B cell (primary cell): Measurements from ENCODE around the gene FARP1. TPM values are rescaled to one million over a fixed set of nuclear protein-coding genes. Genes with fewer than 3 reads are reported as not detected.

Experiments used
- ATAC-seq: fragments of 200-7000 bp; cut with Tn5 transposase; one replicate; pipeline ENCODE4 v1.10.0; 2021; ENCODE audit warnings: low read depth, mild to moderate bottlenecking, moderate number of reproducible peaks, moderate library complexity
- CTCF ChIA-PET: fragments of 350-600 bp; sonication (Branson Sonifier 250); formaldehyde crosslinking; loops from one replicate; lab custom pipeline; 2021; ENCODE audit warnings: antibody characterized with exemption, inconsistent platforms; lab: Charles Lee
- POLR2A ChIA-PET: fragments of 350-600 bp; sonication (Branson Sonifier 250); formaldehyde crosslinking; loops from one replicate; lab custom pipeline; 2021; ENCODE audit warnings: antibody characterized with exemption; lab: Charles Lee
- DNase-seq: peaks from one replicate; pipeline ENCODE4 v3.0.0; 2013
- H2AFZ ChIP-seq: 2 replicates; pipeline ENCODE4 v1.6.1; 2012; ENCODE audit warnings: mild to moderate bottlenecking, low read depth, low read length; ENCODE audit not compliant: insufficient read depth, poor library complexity, severe bottlenecking
- H3K27ac ChIP-seq, 2 donors: 1 replicate in 1 of 2; 2 replicates in 1 of 2; pipeline ENCODE4 v1.5.1; 2012 to 2013; ENCODE audit warnings: low read length in 2 of 2, mild to moderate bottlenecking in 2 of 2, moderate library complexity in 1 of 2
- H3K27me3 ChIP-seq, 4 experiments: fragments of 200-600 bp in 1 of 4; sonication (generic) in 1 of 4; replicated peaks in 1 of 4; 1 replicate in 2 of 4; 2 replicates in 2 of 4; pipeline versions ENCODE4 v1.6.1 to v1.7.0; 2013 to 2016; ENCODE audit warnings: low read length in 3 of 4, mild to moderate bottlenecking in 2 of 4, mixed read lengths in 1 of 4, moderate library complexity in 1 of 4; ENCODE audit not compliant: insufficient read depth in 4 of 4, control insufficient read depth in 3 of 4; ENCODE audit errors: control extremely low read depth in 1 of 4
- H3K36me3 ChIP-seq, 2 experiments: replicated peaks in 1 of 2; 1 replicate in 1 of 2; 2 replicates in 1 of 2; pipeline versions ENCODE4 v1.6.1 to v1.7.1; 2013; ENCODE audit warnings: low read length in 1 of 2; ENCODE audit not compliant: insufficient read depth in 2 of 2, control insufficient read depth in 1 of 2; ENCODE audit errors: control extremely low read depth in 1 of 2, extremely low read depth in 1 of 2
- H3K4me1 ChIP-seq, 2 donors: fragments of 200-600 bp in 1 of 2; sonication (generic) in 1 of 2; 1 replicate in 1 of 2; 2 replicates in 1 of 2; pipeline versions ENCODE4 v1.5.1 to v1.6.1; 2013 to 2017; ENCODE audit warnings: low read length in 2 of 2; ENCODE audit not compliant: control insufficient read depth in 2 of 2, insufficient read depth in 2 of 2
- H3K4me2 ChIP-seq: replicated peaks from 2 replicates; pipeline ENCODE3; 2012; ENCODE audit warnings: mild to moderate bottlenecking, low read depth, low read length; ENCODE audit not compliant: poor library complexity, severe bottlenecking
- H3K4me3 ChIP-seq, 5 experiments: fragments of 200-600 bp in 1 of 5; sonication (generic) in 1 of 5; 1 replicate in 3 of 5; 2 replicates in 2 of 5; pipeline versions ENCODE4 v1.5.1 to v1.7.0; 2011 to 2016; ENCODE audit warnings: low read length in 4 of 5, mild to moderate bottlenecking in 4 of 5, low read depth in 2 of 5, control low read depth in 1 of 5, moderate library complexity in 1 of 5; ENCODE audit not compliant: insufficient read depth in 1 of 5; ENCODE audit errors: control extremely low read depth in 1 of 5, extremely low read depth in 1 of 5
- H3K79me2 ChIP-seq: fragments of 200-600 bp; sonication (generic); one replicate; pipeline ENCODE4 v1.6.0; 2016; ENCODE audit warnings: low read length; ENCODE audit not compliant: control insufficient read depth, insufficient read depth
- H3K9ac ChIP-seq: fragments of 200-600 bp; sonication (generic); 2 replicates; pipeline ENCODE4 v1.6.1; 2017; ENCODE audit warnings: mild to moderate bottlenecking, low read length, moderate library complexity
- H3K9me3 ChIP-seq, 3 donors: one replicate each; pipeline versions ENCODE4 v1.6.1 to v1.7.1; 2013; ENCODE audit warnings: low read length in 2 of 3; ENCODE audit not compliant: control insufficient read depth in 2 of 3, insufficient read depth in 1 of 3; ENCODE audit errors: control extremely low read depth in 1 of 3
- H4K20me1 ChIP-seq: 2 replicates; pipeline ENCODE4 v1.6.0; 2012; ENCODE audit warnings: mild to moderate bottlenecking, low read length; ENCODE audit not compliant: insufficient read depth, control insufficient read depth, poor library complexity, severe bottlenecking
- H3K27ac Mint-ChIP-seq: one replicate; pipeline ENCODE4 v1.8.0; 2021; ENCODE audit warnings: mixed read lengths
- H3K27me3 Mint-ChIP-seq: one replicate; pipeline ENCODE4 v1.8.0; 2021; ENCODE audit warnings: mixed read lengths
- H3K4me1 Mint-ChIP-seq: one replicate; pipeline ENCODE4 v1.8.0; 2021; ENCODE audit warnings: mixed read lengths
- H3K4me3 Mint-ChIP-seq: one replicate; pipeline ENCODE4 v1.8.0; 2021; ENCODE audit warnings: mixed read lengths
- H3K9me3 Mint-ChIP-seq: one replicate; pipeline ENCODE4 v1.8.0; 2022; ENCODE audit warnings: mixed read lengths; ENCODE audit not compliant: insufficient read depth
- EZH2 ChIP-seq: IDR thresholded peaks from 2 replicates; pipeline ENCODE4 v1.6.1; 2012; ENCODE audit warnings: borderline replicate concordance, low read depth, mild to moderate bottlenecking, moderate library complexity, low read length; ENCODE audit not compliant: insufficient read depth, poor library complexity, severe bottlenecking
- WGBS: methylation state at CpG from one replicate; pipeline ENCODE4 v1.1.5; 2013; ENCODE audit warnings: missing lambda C conversion rate; ENCODE audit not compliant: insufficient coverage; 5-methylcytosine and 5-hydroxymethylcytosine counted together
- intact Hi-C: fragments of 100-400 bp; cut with micrococcal nuclease; formaldehyde crosslinking; loops from one replicate; pipeline ENCODE4 v1.10.0; 2022
- polyA plus RNA-seq: library from polyadenylated mRNA; depleted of rRNA; stranded (reverse); fragments of >200 nt; gene quantifications from 2 replicates; pipeline ENCODE4 v1.2.3, GENCODE V29; 2012
- total RNA-seq, 2 donors: library from RNA; stranded (reverse); fragments of 120-200 nt in 1 of 2; gene quantifications; 1 replicate in 1 of 2; 2 replicates in 1 of 2; pipeline versions ENCODE4 v1.2.3 to v1.2.4, GENCODE V29; 2013 to 2022
- TF ChIP-seq, protein P1 (sequence below): fragments of 200-600 bp; IDR thresholded peaks from one replicate; pipeline ENCODE4 v1.8.0; 2022; ENCODE audit warnings: antibody characterized with exemption, mild to moderate bottlenecking

The FARP1 gene
- total and polyA plus RNA-seq, 2 donors (not counting 1 experiment from before 2014, with no cell fraction given) = 0.15 to 1.5 TPM

DNA sequence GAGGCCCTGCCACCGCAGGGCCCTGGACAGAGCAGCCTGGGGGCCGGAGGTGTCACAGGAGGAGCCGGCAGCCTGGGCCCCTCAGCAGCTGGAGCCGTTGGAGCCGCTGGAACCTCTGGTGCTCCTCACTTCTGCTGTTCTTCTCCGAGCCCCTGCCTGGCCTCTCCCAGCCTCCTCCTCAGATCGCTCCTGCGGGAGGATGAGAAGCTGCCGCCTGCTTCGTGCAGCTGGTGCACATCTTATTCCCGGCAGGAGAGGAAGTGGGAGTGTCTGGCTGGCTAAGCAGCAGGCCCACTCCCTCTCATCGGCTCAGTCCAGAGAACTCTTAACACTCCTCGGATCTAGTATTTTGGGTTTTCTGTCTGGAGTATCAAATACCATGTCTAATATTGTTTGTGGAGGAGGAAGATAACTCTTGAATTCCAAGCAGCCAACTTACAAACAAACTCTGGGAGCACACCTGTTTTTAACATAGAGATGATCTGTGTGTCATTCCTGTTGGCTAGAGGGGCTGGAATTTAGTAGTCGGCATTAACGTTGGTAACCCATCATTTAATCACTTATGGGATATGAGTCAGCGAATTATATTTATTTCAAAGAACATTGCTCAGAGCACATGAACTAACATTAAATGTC, 71.2 kb downstream of the FARP1 start:
- no peaks in the 10 kb centered on the region for H3K9me3 ChIP-seq
- ChIA-PET POLR2A (no interaction called here), CTCF (no interaction called here)
- no peaks in the 10 kb centered on the region for H4K20me1 ChIP-seq
- no peak overlapping the region for H2AFZ ChIP-seq
- TF ChIP-seq EZH2 = no peak
- TF ChIP-seq, protein P1, sequence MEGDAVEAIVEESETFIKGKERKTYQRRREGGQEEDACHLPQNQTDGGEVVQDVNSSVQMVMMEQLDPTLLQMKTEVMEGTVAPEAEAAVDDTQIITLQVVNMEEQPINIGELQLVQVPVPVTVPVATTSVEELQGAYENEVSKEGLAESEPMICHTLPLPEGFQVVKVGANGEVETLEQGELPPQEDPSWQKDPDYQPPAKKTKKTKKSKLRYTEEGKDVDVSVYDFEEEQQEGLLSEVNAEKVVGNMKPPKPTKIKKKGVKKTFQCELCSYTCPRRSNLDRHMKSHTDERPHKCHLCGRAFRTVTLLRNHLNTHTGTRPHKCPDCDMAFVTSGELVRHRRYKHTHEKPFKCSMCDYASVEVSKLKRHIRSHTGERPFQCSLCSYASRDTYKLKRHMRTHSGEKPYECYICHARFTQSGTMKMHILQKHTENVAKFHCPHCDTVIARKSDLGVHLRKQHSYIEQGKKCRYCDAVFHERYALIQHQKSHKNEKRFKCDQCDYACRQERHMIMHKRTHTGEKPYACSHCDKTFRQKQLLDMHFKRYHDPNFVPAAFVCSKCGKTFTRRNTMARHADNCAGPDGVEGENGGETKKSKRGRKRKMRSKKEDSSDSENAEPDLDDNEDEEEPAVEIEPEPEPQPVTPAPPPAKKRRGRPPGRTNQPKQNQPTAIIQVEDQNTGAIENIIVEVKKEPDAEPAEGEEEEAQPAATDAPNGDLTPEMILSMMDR = no peak
- no peak overlapping the region for H3K4me3 ChIP-seq
- no peaks in the 10 kb centered on the region for H3K4me1 ChIP-seq
- no peak overlapping the region for H3K27ac ChIP-seq
- no peak overlapping the region for H3K9ac ChIP-seq
- H3K27me3 ChIP-seq = no peaks in the 10 kb centered on the region
- Mint-ChIP-seq H3K9me3 (no peaks in the 10 kb centered on the region), H3K4me3 (no peak overlapping the region), H3K27ac (no peak overlapping the region), H3K27me3 (peaks cover 7% of the 10 kb centered on the region), H3K4me1 (no peaks in the 10 kb centered on the region)
- no peak for DNase-seq
- no peaks in the 10 kb centered on the region for H3K36me3 ChIP-seq
- ATAC-seq = no peak
- no peak overlapping the region for H3K4me2 ChIP-seq
- H3K79me2 ChIP-seq = no peaks in the 10 kb centered on the region
- 96% methylated on average over 10 of the region's 16 CpGs for WGBS
- intact Hi-C loops = no loop called here

GRCh38 chr13:98214707-98215106, 71.8 kb downstream of the FARP1 start:
- DNase-seq (no peak), ATAC-seq (no peak)
- no peaks in the 10 kb centered on the region for H3K9me3 Mint-ChIP-seq
- H3K36me3 ChIP-seq = no peaks in the 10 kb centered on the region
- H3K27ac Mint-ChIP-seq = no peak overlapping the region
- H3K4me2 ChIP-seq = no peak overlapping the region
- no peak overlapping the region for H3K4me3 Mint-ChIP-seq
- peaks cover 7% of the 10 kb centered on the region for H3K27me3 Mint-ChIP-seq
- TF ChIP-seq EZH2 = no peak
- TF ChIP-seq, protein P1 = no peak
- H3K4me1 ChIP-seq = no peaks in the 10 kb centered on the region
- no peaks in the 10 kb centered on the region for H4K20me1 ChIP-seq
- intact Hi-C loops = no loop called here
- H3K27me3 ChIP-seq = no peaks in the 10 kb centered on the region
- WGBS = no CpG with 5 or more reads among the region's 6 CpGs
- H3K9me3 ChIP-seq = no peaks in the 10 kb centered on the region
- ChIA-PET POLR2A (no interaction called here), CTCF (no interaction called here)
- no peak overlapping the region for H2AFZ ChIP-seq
- H3K27ac ChIP-seq = no peak overlapping the region
- no peak overlapping the region for H3K9ac ChIP-seq
- no peak overlapping the region for H3K4me3 ChIP-seq
- H3K4me1 Mint-ChIP-seq = no peaks in the 10 kb centered on the region
- H3K79me2 ChIP-seq = no peaks in the 10 kb centered on the region
